Liver (tissue), 9 donors: ENCODE results near the gene SPATS2L. TPM values are rescaled to one million over a fixed set of nuclear protein-coding genes. Genes with fewer than 3 reads are reported as not detected.

Source experiments
- DNase-seq: peaks from one replicate; pipeline ENCODE4 v3.0.0-alpha.2; 2017; ENCODE audit warnings: low spot score
- H3K27ac ChIP-seq, 2 donors: one replicate each; pipeline ENCODE4 v1.7.0; 2013; ENCODE audit warnings: inconsistent platforms in 2 of 2, low read length in 2 of 2, control low read depth in 1 of 2, low read depth in 1 of 2, mild to moderate bottlenecking in 1 of 2
- H3K27me3 ChIP-seq, 4 donors: one replicate each; pipeline versions ENCODE4 v1.6.1 to v1.7.0; 2013; ENCODE audit warnings: low read length in 3 of 4, inconsistent platforms in 1 of 4, mild to moderate bottlenecking in 1 of 4, moderate library complexity in 1 of 4; ENCODE audit not compliant: control insufficient read depth in 4 of 4, insufficient read depth in 4 of 4
- H3K36me3 ChIP-seq, 4 donors: one replicate each; pipeline versions ENCODE4 v1.6.1 to v1.7.0; 2013; ENCODE audit warnings: low read length in 3 of 4, mild to moderate bottlenecking in 3 of 4, low read depth in 1 of 4, moderate library complexity in 1 of 4; ENCODE audit not compliant: control insufficient read depth in 4 of 4, insufficient read depth in 3 of 4
- H3K4me1 ChIP-seq, 4 donors: one replicate each; pipeline versions ENCODE4 v1.6.1 to v1.7.0; 2013; ENCODE audit warnings: low read length in 3 of 4, mild to moderate bottlenecking in 3 of 4, moderate library complexity in 1 of 4; ENCODE audit not compliant: control insufficient read depth in 4 of 4, insufficient read depth in 4 of 4
- H3K4me3 ChIP-seq, 3 donors: one replicate each; pipeline versions ENCODE4 v1.6.1 to v1.7.0; 2013; ENCODE audit warnings: low read length in 3 of 3, control low read depth in 1 of 3, low read depth in 1 of 3, mild to moderate bottlenecking in 1 of 3
- H3K9ac ChIP-seq, 2 donors: one replicate each; pipeline ENCODE4 v1.7.0; 2013; ENCODE audit warnings: low read length in 2 of 2, mild to moderate bottlenecking in 2 of 2, moderate library complexity in 2 of 2, control low read depth in 1 of 2, low read depth in 1 of 2
- H3K9me3 ChIP-seq, 4 donors: one replicate each; pipeline versions ENCODE4 v1.6.1 to v1.7.0; 2013; ENCODE audit warnings: low read length in 3 of 4; ENCODE audit not compliant: control insufficient read depth in 4 of 4
- ATF3 ChIP-seq: IDR thresholded peaks from 2 replicates; pipeline ENCODE4 v1.6.1; 2016; ENCODE audit warnings: antibody characterized with exemption
- CTCF ChIP-seq: fragments of 150-350 bp; IDR thresholded peaks from 2 replicates; pipeline ENCODE4 v1.5.1; 2017; ENCODE audit warnings: improper control_type of control experiment, low read depth, low read length; ENCODE audit not compliant: missing input control
- EGR1 ChIP-seq, 2 donors: IDR thresholded peaks; 2 replicates each; pipeline ENCODE4 v1.6.1; 2016 to 2018; ENCODE audit warnings: antibody characterized with exemption in 2 of 2, low read depth in 2 of 2
- FOXA1 ChIP-seq: IDR thresholded peaks from 2 replicates; pipeline ENCODE4 v1.6.1; 2016; ENCODE audit warnings: antibody characterized with exemption
- FOXA2 ChIP-seq: IDR thresholded peaks from 2 replicates; pipeline ENCODE4 v1.6.1; 2016; ENCODE audit warnings: antibody characterized with exemption
- GABPA ChIP-seq, 2 donors: IDR thresholded peaks in 1 of 2; conservative IDR thresholded peaks in 1 of 2; 2 replicates each; pipeline ENCODE4 v1.6.1; 2016; ENCODE audit warnings: antibody characterized with exemption in 2 of 2, mild to moderate bottlenecking in 1 of 2, moderate library complexity in 1 of 2
- HNF4A ChIP-seq, 2 donors: conservative IDR thresholded peaks; 2 replicates each; pipeline ENCODE4 v1.6.1; 2016; ENCODE audit warnings: antibody characterized with exemption in 2 of 2, mild to moderate bottlenecking in 2 of 2
- HNF4G ChIP-seq: IDR thresholded peaks from 2 replicates; pipeline ENCODE4 v1.6.1; 2016; ENCODE audit warnings: antibody characterized with exemption
- JUND ChIP-seq, 2 donors: IDR thresholded peaks; 2 replicates each; pipeline ENCODE4 v1.6.1; 2016; ENCODE audit warnings: antibody characterized with exemption in 2 of 2
- MAX ChIP-seq: IDR thresholded peaks from 2 replicates; pipeline ENCODE4 v1.6.1; 2016; ENCODE audit warnings: antibody characterized with exemption
- NR2F2 ChIP-seq: IDR thresholded peaks from 2 replicates; pipeline ENCODE4 v1.6.1; 2016; ENCODE audit warnings: antibody characterized with exemption
- RAD21 ChIP-seq, 2 donors: IDR thresholded peaks; 2 replicates each; pipeline ENCODE4 v1.6.1; 2016; ENCODE audit warnings: antibody characterized with exemption in 2 of 2, mild to moderate bottlenecking in 2 of 2
- REST ChIP-seq: IDR thresholded peaks from 2 replicates; pipeline ENCODE4 v1.6.1; 2016; ENCODE audit warnings: antibody characterized with exemption, mild to moderate bottlenecking
- RXRA ChIP-seq, 2 donors: IDR thresholded peaks; 2 replicates each; pipeline ENCODE4 v1.6.1; 2017 to 2018; ENCODE audit warnings: antibody characterized with exemption in 2 of 2, mild to moderate bottlenecking in 1 of 2
- SP1 ChIP-seq: IDR thresholded peaks from 2 replicates; pipeline ENCODE4 v1.6.1; 2018; ENCODE audit warnings: antibody characterized with exemption, mild to moderate bottlenecking
- TAF1 ChIP-seq: conservative IDR thresholded peaks from 2 replicates; pipeline ENCODE4 v1.6.1; 2016; ENCODE audit warnings: antibody characterized with exemption, mild to moderate bottlenecking
- YY1 ChIP-seq: IDR thresholded peaks from 2 replicates; pipeline ENCODE4 v1.6.1; 2016; ENCODE audit warnings: antibody characterized with exemption, mild to moderate bottlenecking
- ZBTB33 ChIP-seq: IDR thresholded peaks from 2 replicates; pipeline ENCODE4 v1.6.1; 2016; ENCODE audit warnings: antibody characterized with exemption
- WGBS: extraction: QIAGEN DNeasy Blood & Tissue Kit; methylation state at CpG from one replicate; pipeline ENCODE4 v1.1.7; 2013; 5-methylcytosine and 5-hydroxymethylcytosine counted together
- polyA plus RNA-seq, 2 donors: library from polyadenylated mRNA; stranded (reverse) in 1 of 2; unstranded in 1 of 2; fragments of 200-250 nt in 1 of 2; fragments of >200 nt in 1 of 2; fragmentation: Nextera tagmentation in 1 of 2; extraction: Ambion mirVana in 1 of 2; gene quantifications; one replicate each; pipeline versions ENCODE4 v1.2.1 to v1.2.3, GENCODE V29; 2013 to 2015
- total RNA-seq, 2 donors: library from RNA; depleted of rRNA; stranded (reverse); fragments of >200 nt; gene quantifications; one replicate each; pipeline ENCODE4 v1.2.3, GENCODE V29; 2014
- donor health status: healthy.
- donor health status: healthy.
- donor health status: healthy.
- donor health status: healthy.
- donor health status: healthy.

Gene SPATS2L
- total and polyA plus RNA-seq, 4 donors: 31.4 to 49.9 (median 42.4) TPM

GRCh38 chr2:200259577-200259957 lies 46.9 kb upstream of the SPATS2L start:
- no peaks in the 10 kb centered on the region for H3K9me3 ChIP-seq
- no peak for TF ChIP-seq HNF4G
- TF ChIP-seq FOXA2: no peak
- no peak for TF ChIP-seq ATF3
- TF ChIP-seq YY1: no peak
- no peak for TF ChIP-seq ZBTB33
- no peak for TF ChIP-seq RAD21 (IDR thresholded peaks at IDR 0.05)
- no peak for TF ChIP-seq GABPA (IDR thresholded peaks at IDR 0.05 in 1 of 2, conservative IDR thresholded peaks at IDR 0.05 in 1 of 2)
- no peak for TF ChIP-seq HNF4A (conservative IDR thresholded peaks at IDR 0.05)
- no peak for TF ChIP-seq RXRA (IDR thresholded peaks at IDR 0.05)
- no peak for TF ChIP-seq TAF1
- no peak for TF ChIP-seq REST
- no peak for TF ChIP-seq FOXA1
- TF ChIP-seq JUND (IDR thresholded peaks at IDR 0.05): no peak
- no peak for TF ChIP-seq MAX
- no peak for TF ChIP-seq EGR1 (IDR thresholded peaks at IDR 0.05; ENCODE audit: low read depth in 2 of 2)
- TF ChIP-seq CTCF: no peak
- TF ChIP-seq NR2F2: no peak
- no peak for TF ChIP-seq SP1
- no peak for DNase-seq
- H3K4me3 ChIP-seq: no peak overlapping the region
- no peak overlapping the region for H3K9ac ChIP-seq
- no peaks in the 10 kb centered on the region for H3K36me3 ChIP-seq
- H3K27me3 ChIP-seq: no peaks in the 10 kb centered on the region
- WGBS: 71% methylated on average over 5 of the region's 5 CpGs
- peaks cover 0 to 7% (median 2%) of the 10 kb centered on the region in 4 donors for H3K4me1 ChIP-seq
- no peak overlapping the region for H3K27ac ChIP-seq
